Measurements from ENCODE around the gene ZC3H4. TPM values are rescaled to one million over a fixed set of nuclear protein-coding genes. Genes with fewer than 3 reads are reported as not detected.

ZC3H4 gene
- total and polyA plus RNA-seq, 9 of the 15 experiments (the other 6 are each of a cell fraction or from before 2014, with no cell fraction given), result 2.2 to 75.6 (median 18.3) TPM

DNA sequence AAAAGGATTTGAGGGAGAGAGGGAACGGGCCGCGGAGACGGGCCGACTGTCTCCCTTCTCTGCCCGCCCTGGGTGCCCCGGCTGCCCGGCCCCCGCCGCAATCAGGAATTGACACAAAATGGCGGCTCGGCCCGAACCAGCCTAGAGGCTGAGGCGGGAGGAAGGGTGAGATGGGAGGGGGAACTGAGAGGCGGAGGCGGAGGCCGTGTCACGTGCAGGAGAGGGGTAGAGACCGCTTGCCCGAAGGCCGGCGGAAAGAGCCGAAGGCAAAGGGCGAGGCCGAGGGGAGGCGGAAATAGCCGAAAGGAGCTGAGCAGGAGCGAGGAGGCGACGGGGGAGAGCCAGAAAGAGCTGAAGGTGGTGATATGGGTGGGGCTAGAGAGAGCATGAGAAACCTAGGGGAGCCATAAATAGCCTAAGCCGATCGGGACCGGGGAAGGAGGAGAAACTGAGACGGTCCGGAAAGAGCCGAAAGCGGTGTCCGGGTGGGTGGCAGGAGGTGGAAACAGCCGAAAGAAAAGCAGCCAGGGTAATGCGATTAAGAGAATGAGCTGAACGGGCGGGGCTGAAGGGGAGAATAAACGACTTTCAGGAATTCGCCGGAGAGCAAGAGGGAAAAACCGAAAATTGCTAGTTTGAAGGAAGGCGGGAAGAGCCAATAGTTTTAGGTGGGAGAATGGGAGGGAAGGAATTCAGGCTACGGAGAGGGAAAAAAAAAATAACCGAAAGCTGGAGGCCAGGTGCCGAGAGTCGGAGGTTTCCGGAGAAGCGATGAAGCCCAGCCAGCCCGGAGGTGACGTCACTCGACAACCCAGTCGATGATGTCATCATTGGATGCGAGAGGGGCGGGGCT is at the start of gene ZC3H4 (continued):
- TF ChIP-seq ZMIZ1 (IDR thresholded peaks at IDR 0.05; ENCODE audit: low read depth in 2 of 2, low read length in 2 of 2), result peak in 1 of 2 experiments; percentile 15; a peak in 1 of 4 replicates
- no peak for TF ChIP-seq BRF1 (IDR thresholded peaks at IDR 0.05; ENCODE audit: borderline replicate concordance, extremely low read depth, insufficient read length)
- TF ChIP-seq MAFF (IDR thresholded peaks at IDR 0.05; ENCODE audit: low read length), result no peak
- no peak for TF ChIP-seq SLC30A9 (CRISPR knock-in tag; IDR thresholded peaks at IDR 0.05)
- no peak for TF ChIP-seq CBX3 (IDR thresholded peaks at IDR 0.05; ENCODE audit: borderline replicate concordance in 1 of 2, low read length in 2 of 2)
- TF ChIP-seq THRA (IDR thresholded peaks at IDR 0.05), result no peak
- TF ChIP-seq, protein P1, sequence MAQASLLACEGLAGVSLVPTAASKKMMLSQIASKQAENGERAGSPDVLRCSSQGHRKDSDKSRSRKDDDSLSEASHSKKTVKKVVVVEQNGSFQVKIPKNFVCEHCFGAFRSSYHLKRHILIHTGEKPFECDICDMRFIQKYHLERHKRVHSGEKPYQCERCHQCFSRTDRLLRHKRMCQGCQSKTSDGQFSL (CRISPR knock-in tag; IDR thresholded peaks at IDR 0.05), result no peak
- TF ChIP-seq, protein P1 (tag; IDR thresholded peaks at IDR 0.05), result no peak
- no peak for TF ChIP-seq ZNF398 (CRISPR knock-in tag; IDR thresholded peaks at IDR 0.05)
- no peak for TF ChIP-seq HNRNPUL1 (IDR thresholded peaks at IDR 0.05; ENCODE audit: low read length)
- peak; percentile 18; the same call in 1 of the 2 replicates for TF ChIP-seq ESRRA (IDR thresholded peaks at IDR 0.05; ENCODE audit: borderline replicate concordance, low read depth)
- TF ChIP-seq CREB3L1 (IDR thresholded peaks at IDR 0.05; ENCODE audit: borderline replicate concordance, low read depth), result peak; percentile 14; the same call in 1 of the 2 replicates
- no peak for TF ChIP-seq SIX5 (IDR thresholded peaks at IDR 0.05; ENCODE audit: borderline replicate concordance in 1 of 2, insufficient read depth in 1 of 2, low read depth in 1 of 2, low read length in 2 of 2)
- TF ChIP-seq, protein P2, sequence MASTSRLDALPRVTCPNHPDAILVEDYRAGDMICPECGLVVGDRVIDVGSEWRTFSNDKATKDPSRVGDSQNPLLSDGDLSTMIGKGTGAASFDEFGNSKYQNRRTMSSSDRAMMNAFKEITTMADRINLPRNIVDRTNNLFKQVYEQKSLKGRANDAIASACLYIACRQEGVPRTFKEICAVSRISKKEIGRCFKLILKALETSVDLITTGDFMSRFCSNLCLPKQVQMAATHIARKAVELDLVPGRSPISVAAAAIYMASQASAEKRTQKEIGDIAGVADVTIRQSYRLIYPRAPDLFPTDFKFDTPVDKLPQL (IDR thresholded peaks at IDR 0.05; ENCODE audit: extremely low read depth, insufficient read length), result no peak
- TF ChIP-seq ZNF444 (CRISPR knock-in tag; IDR thresholded peaks at IDR 0.05), result no peak
